Measurements from ENCODE around the gene POU2F2.
"Not testable (repeated sequence)": the region's sequence is repeated elsewhere in the genome, so short reads cannot be mapped to it uniquely, and the experiment has no call there.

POU2F2 gene

DNA sequence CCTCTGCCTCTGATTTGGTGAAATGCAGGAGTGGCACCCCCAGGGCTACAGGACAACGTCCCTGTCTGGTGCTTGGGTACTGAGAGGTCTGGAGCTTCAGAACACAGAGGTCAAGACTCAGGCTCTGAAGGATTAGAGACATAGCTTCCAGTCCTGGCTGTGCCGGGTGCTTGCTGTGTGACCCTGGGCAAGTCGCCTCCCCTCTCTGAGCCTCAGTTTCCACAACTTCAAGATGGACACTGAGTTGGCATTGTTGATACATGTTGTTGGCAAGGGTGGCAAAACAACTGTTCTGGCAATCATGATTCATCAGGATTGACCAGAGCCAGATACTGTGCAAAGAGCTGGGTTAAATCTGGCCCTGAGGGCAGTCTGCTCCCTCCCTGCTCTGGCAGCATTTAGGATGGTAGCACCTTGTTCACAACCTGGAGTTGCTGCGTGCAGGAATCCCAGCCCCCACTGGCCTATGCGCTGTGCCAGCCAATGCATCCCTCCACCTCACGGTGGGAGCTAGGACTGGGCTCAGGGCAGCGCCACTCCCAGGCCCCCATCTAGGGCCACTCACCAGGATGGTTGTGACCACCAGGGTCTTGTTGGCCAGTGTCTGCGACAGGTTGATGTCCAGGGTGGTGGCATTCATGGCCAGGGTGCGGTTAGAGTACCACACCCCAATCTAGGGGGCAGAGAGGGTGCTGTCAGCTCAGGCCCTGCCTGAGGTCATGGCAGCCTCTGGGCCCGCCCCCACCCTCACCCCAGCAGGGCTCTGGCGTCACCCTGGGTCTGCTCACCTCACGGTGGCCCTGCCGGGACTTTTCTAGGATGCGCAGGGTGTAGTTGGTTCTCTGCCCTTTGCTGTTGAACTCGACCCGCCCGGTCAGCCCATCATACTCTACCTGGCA lies 79.0 kb downstream of the POU2F2 start:
- DNase-seq: no peak

GRCh38 chr19:42052241-42052863 lies 79.9 kb downstream of the POU2F2 start:
- no peak for DNase-seq

DNA sequence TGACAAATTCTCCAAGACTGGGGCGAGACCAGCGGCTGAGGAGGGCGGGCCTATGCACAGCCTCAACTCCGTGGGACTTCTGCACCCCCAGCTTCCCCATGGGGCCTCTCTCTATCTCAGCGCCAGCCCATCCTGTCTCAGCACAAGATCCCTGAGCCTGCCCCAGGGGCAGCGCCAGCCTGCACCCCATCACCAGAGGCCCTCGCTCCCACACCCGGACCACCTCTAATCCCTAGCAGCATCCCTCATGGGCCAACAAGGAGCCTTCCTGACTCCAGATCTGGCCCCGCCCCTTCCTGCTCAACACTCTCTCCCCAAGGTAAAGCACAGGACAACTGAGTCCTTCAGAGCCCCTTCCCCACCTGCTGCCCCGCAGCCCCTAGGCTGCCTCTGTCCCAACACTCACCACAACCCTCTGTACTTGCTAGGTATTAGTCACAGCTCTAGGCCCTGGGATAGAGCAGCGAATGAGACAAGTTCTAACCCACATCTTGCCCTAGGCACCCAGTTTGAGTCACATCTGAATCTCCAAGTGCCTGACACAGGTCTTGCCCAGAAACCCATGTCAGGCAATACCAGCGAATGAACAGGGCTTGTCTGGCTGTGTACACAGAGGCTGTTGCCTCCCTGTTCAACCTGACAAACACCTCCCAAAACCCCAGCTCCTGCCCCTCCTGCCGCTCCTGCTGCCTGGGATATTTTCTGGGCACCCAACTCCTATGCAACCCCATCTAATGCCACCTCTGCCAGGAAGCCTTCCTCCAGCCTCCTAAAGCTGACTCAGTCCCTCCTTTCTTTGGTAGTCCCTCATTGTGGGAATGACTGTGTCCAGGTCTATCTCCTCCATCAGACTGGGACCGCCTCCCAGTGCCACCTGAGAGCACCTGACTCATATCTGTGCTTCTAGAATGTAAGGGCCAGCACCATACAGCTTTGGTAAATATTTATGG lies 80.8 kb downstream of the POU2F2 start:
- DNase-seq: no peak

- DNase-seq: peak in 1 of 2 experiments; percentile 18
These were observed 83.3 kb downstream of the POU2F2 start for GRCh38 chr19:42048992-42049391.

DNA sequence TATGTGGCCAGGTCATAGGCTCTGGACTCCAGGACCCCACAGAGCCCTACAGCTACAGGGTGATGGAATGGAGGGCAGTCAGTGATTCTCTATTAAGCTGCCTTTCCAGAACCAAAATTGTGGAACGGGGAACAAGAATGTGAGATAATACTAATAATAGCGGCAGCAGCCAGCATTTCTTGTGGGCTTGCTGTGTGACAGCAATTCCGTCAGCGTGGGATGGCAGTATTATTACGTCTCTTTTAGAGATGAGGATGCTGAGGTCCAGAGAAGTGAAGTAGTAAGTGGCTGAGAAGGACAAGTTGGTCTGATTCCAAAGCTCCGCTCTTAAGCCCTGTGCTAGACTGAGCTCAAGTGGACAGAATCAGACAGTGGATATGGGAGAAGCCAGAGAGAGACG lies 86.7 kb downstream of the POU2F2 start:
- DNase-seq: no peak

- DNase-seq: no peak
These were observed 89.6 kb downstream of the POU2F2 start for GRCh38 chr19:42042455-42043170.

GRCh38 chr19:42040491-42040890 lies 91.8 kb downstream of the POU2F2 start:
- DNase-seq: not testable (repeated sequence)

DNA sequence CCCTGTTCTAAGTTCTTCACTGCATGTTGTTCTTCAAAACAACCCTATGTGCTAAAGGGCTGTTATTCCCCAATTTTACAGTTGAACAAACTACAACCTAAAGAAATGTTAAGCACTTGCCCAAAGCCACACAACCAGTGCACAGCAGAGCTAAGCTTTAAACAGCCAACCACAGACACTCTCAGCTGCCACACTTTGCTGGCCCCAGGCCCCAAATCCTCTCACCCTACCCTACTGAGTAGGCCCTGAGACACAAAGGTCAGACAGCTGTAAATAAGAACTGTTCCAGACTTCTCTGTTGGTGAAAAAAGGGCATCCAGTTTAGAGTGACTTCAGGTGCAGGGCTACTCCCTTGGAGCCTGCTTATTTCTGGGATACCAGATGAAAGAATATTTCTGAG lies 92.2 kb downstream of the POU2F2 start:
- DNase-seq: no peak

DNA sequence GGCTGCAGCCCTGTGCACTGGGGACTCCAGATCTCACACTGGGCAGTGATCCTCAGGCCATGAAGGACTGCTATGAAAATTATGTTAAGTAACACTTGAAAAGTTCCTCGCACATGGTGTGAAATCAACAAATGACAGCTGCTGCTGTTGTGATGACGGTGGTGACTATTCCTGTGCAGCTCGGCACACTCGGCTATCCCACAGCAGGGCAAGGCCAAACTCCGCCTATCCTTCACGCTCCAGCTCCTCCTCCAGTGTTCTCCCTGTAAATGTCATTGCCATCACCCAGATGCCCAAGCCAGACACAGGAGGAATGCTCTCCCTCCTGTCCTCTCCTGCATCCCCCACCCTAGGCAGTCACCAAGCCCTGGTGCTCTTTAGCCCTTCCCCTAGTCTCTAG lies 93.6 kb downstream of the POU2F2 start:
- DNase-seq: peak; percentile 71 to 82

DNA sequence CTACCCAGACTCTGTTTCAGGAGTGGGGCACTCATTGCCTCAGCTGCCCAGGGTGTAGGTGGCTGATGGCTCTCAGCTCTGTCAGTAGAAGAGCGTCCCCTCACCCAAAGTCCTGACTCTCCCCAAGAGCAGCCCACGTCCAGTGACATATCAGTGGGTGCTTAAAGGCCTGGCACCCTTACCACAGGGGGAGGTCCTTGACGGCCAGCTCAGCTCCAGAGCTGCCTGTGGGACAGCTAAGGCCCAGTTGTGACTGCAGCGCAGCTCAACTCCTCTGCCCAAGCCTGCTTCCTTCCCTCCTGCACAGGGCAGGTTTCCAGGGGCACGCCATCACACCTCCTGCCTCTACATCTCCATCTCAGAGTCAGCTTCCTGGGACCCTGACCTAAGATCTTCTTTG lies 94.6 kb downstream of the POU2F2 start:
- DNase-seq: no peak

Data from NCI-H187 (cell line).